HG03108 (cell line): Measurements from ENCODE around the gene ADAT3.

ENCODE experiments used
- ATAC-seq: cut with Tn5 transposase; IDR thresholded peaks from one replicate; pipeline ENCODE4 v1.9.1; 2021; ENCODE audit warnings: moderate library complexity; ENCODE audit not compliant: unreplicated experiment

Gene ADAT3

GRCh38 chr19:1955171-1956121, 50.2 kb downstream of the ADAT3 start:
- ATAC-seq, result no peak

DNA sequence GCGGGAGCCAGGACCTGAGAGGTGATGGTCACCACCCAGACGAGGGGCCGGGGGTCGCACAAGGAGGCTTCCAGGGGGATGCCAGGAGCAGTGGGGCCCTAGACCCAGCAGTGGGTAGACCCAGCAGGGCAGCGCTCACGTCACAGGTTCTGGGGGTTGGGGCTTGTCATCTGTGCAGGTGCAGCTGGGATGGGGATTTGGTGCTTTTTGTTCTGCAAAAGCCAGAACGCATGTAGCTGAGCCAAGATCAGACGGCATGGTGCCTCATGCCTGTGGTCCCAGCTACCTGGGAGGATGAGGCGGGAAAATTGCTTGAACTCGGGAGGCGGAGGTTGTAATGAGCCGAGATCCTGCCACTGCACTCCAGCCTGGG, 50.9 kb downstream of the ADAT3 start:
- ATAC-seq, result no peak

GRCh38 chr19:1956868-1957492, 51.8 kb downstream of the ADAT3 start:
- ATAC-seq, result no peak

GRCh38 chr19:1957562-1958248, 52.5 kb downstream of the ADAT3 start:
- ATAC-seq, result no peak

GRCh38 chr19:1959928-1960589, 54.9 kb downstream of the ADAT3 start:
- ATAC-seq, result no peak

DNA sequence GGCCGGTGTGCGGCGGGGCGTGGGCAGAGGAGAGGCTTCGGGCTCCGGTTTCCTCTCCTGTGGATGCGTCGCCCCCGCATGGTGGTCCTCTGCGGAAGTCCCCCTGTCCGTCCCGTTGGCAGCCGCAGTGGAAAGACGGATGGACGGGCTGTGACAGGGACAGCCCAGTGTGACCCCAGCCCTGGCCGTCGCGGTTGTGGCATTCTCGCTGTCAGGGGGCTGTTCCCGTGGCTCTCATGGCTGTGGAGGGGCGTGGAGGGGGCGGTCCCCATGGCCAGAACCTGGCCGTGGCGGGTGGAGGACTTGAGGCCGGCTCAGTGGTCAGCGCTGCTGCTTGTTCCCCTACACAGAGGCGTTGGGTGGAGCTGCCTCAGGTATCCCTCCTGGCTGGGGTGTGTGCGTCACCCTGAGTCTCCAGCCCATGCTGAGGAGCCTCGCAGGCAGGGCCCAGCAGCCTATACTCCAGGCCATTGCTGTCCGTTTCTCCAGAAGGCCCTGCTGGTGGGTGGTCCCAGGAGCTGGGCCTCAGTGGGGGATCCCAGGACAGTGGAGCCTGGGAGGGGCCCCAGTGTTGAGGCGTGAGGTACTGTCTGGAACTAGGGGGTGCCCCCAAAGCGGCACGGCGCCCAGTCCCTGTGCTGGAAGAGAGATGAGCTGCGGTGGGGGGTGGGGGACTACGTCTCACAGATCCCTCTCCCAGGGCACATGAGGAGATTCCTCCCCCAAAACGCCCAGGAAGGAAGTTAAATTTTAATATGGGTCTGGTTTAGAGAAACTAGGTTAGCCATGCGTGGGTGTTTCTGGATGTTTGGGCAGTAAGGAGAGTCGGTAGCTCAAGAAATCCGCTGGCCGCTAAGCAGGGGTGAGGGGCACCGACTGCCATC, 56.0 kb downstream of the ADAT3 start:
- no peak for ATAC-seq

GRCh38 chr19:1962674-1963073, 57.5 kb downstream of the ADAT3 start:
- no peak for ATAC-seq
